Measurements from ENCODE around the gene IL3.

DNA sequence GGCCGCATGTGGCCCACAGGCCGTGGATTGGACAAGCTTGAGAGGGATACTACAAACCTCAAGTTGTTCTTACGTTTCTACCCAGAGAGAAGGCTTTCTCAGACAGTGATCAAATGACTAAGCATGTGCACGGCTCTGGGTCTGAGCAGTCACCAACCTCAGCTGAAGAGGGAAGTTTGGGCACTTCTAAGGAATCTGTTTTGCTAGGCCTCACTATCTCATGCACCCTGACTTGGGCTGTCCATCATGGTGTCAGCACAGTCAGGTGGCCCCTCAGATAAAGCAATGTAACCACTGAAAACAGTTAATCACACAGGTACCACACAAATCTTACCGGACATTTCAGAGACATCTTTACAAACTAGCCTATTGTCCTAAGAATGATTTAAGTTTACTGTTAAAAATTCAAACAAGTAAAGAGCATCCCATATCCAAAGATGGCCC, 37.7 kb downstream of the IL3 start:
- TF ChIP-seq CTCF (conservative IDR thresholded peaks at IDR 0.05; ENCODE audit: low read length), result no peak
- no peak for TF ChIP-seq EZH2phosphoT487 (IDR thresholded peaks at IDR 0.05; ENCODE audit: borderline replicate concordance)

All from Loucy (cell line).